ENCODE data around the gene BAK1.
A peak's percentile ranks its signal among the peaks of the same experiment; 100 is the strongest.

BAK1 gene

GRCh38 chr6:33579828-33580714, at the start of gene BAK1:
Gene BAK1 (minus strand): TSS chr6:33580276. CDS start chr6:33577604, 2,672 bp downstream.
- peak; percentile 93 for DNase-seq (ENCODE audit: low spot score)

GRCh38 chr6:33628401-33628964, 48.4 kb upstream of the BAK1 start:
- peak; percentile 53 for DNase-seq (ENCODE audit: low spot score)

GRCh38 chr6:33627876-33628275, 47.8 kb upstream of the BAK1 start:
- no peak for DNase-seq (ENCODE audit: low spot score)

GRCh38 chr6:33624856-33625255, 44.8 kb upstream of the BAK1 start:
- DNase-seq (ENCODE audit: low spot score), result no peak

- no peak for DNase-seq (ENCODE audit: low spot score)
Observed at GRCh38 chr6:33623895-33624381, 43.9 kb upstream of the BAK1 start.

GRCh38 chr6:33622456-33623431, 42.7 kb upstream of the BAK1 start:
- no peak for DNase-seq (ENCODE audit: low spot score)

GRCh38 chr6:33621711-33622388, 41.8 kb upstream of the BAK1 start:
- peak; percentile 57 for DNase-seq (ENCODE audit: low spot score)

- peak; percentile 89 for DNase-seq (ENCODE audit: low spot score)
Observed at GRCh38 chr6:33620856-33621710, 41.0 kb upstream of the BAK1 start, which contains the start of gene ITPR3. Gene ITPR3 (plus strand): TSS chr6:33621322. CDS start chr6:33621603, 281 bp downstream.

- peak; percentile 60 for DNase-seq (ENCODE audit: low spot score)
Observed at GRCh38 chr6:33620158-33620855, 40.2 kb upstream of the BAK1 start.

- DNase-seq (ENCODE audit: low spot score), result no peak
Observed at GRCh38 chr6:33619166-33619840, 39.2 kb upstream of the BAK1 start.

GRCh38 chr6:33616913-33617312, 36.8 kb upstream of the BAK1 start:
- DNase-seq (ENCODE audit: low spot score), result no peak

GRCh38 chr6:33616113-33616512, 36.0 kb upstream of the BAK1 start:
- DNase-seq (ENCODE audit: low spot score), result no peak

GRCh38 chr6:33613795-33614168, 33.7 kb upstream of the BAK1 start:
- DNase-seq (ENCODE audit: low spot score), result no peak

- no peak for DNase-seq (ENCODE audit: low spot score)
Observed at GRCh38 chr6:33613146-33613794, 33.2 kb upstream of the BAK1 start.

GRCh38 chr6:33610779-33611732, 31.0 kb upstream of the BAK1 start:
- no peak for DNase-seq (ENCODE audit: low spot score)

GRCh38 chr6:33610067-33610466, 30.0 kb upstream of the BAK1 start:
- DNase-seq (ENCODE audit: low spot score), result no peak

GRCh38 chr6:33609528-33609927, 29.5 kb upstream of the BAK1 start:
- DNase-seq (ENCODE audit: low spot score), result no peak

- no peak for DNase-seq (ENCODE audit: low spot score)
Observed at GRCh38 chr6:33609019-33609418, 28.9 kb upstream of the BAK1 start.
